Measurements from ENCODE around the gene IMPG1. TPM values are rescaled to one million over a fixed set of nuclear protein-coding genes. Genes with fewer than 3 reads are reported as not detected.
A peak's percentile ranks its signal among the peaks of the same experiment; 100 is the strongest.

The IMPG1 gene
- total and polyA plus RNA-seq, 4 donors = 0.10 to 1.7 (median 0.42) TPM

- no peaks in the 10 kb centered on the region for H3K27me3 ChIP-seq (ENCODE audit: control insufficient read depth, insufficient read depth, low read length)
- H3K4me1 ChIP-seq (ENCODE audit: control insufficient read depth, insufficient read depth, low read length) = no peaks in the 10 kb centered on the region
- H3K4me3 ChIP-seq (ENCODE audit: low read depth, low read length) = no peak overlapping the region
- H3K36me3 ChIP-seq (ENCODE audit: control insufficient read depth, insufficient read depth, low read length) = no peaks in the 10 kb centered on the region
- DNase-seq (ENCODE audit: low read depth in 4 of 6, low spot score in 6 of 6) = no peak
- WGBS (ENCODE audit: insufficient coverage) = no CpG with 5 or more reads among the region's 2 CpGs
- H3K9me3 ChIP-seq (ENCODE audit: control insufficient read depth, insufficient read depth, low read length) = no peaks in the 10 kb centered on the region
- H3K27ac ChIP-seq (ENCODE audit: low read depth, low read length) = no peak overlapping the region
Observed at GRCh38 chr6:76003686-76004085, 68.8 kb downstream of the IMPG1 start.

DNA sequence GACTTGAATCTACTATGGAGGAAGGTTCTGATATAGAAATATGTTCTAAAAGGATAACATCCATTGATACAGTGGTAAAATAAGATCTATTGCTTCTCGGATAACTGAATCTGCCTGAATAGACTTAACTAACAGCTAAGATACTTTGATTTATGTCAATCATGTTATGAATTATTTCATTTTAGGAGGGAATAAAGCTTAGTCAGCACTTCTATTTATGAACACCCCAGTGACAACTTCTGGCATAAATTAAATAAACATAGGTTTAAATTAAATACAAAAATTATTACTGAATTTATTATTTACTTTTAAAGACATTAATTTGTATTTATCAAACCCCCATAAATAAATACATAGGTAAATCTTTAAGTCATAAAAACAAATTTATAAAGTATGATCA lies 69.3 kb downstream of the IMPG1 start:
- no CpG with 5 or more reads among the region's 1 CpG for WGBS (ENCODE audit: insufficient coverage)
- DNase-seq (ENCODE audit: low read depth in 4 of 6, low spot score in 6 of 6) = no peak

GRCh38 chr6:76000629-76001028 lies 71.8 kb downstream of the IMPG1 start:
- H3K27ac ChIP-seq (ENCODE audit: low read depth, low read length) = no peak overlapping the region
- no peaks in the 10 kb centered on the region for H3K27me3 ChIP-seq (ENCODE audit: control insufficient read depth, insufficient read depth, low read length)
- WGBS (ENCODE audit: insufficient coverage) = 75% methylated on average over 2 of the region's 5 CpGs
- no peak overlapping the region for H3K4me3 ChIP-seq (ENCODE audit: low read depth, low read length)
- no peaks in the 10 kb centered on the region for H3K36me3 ChIP-seq (ENCODE audit: control insufficient read depth, insufficient read depth, low read length)
- DNase-seq (ENCODE audit: low read depth in 4 of 6, low spot score in 6 of 6) = no peak
- H3K9me3 ChIP-seq (ENCODE audit: control insufficient read depth, insufficient read depth, low read length) = no peaks in the 10 kb centered on the region
- H3K4me1 ChIP-seq (ENCODE audit: control insufficient read depth, insufficient read depth, low read length) = no peaks in the 10 kb centered on the region

More for the DNA sequence above, 69.3 kb downstream of the IMPG1 start:
- no peaks in the 10 kb centered on the region for H3K36me3 ChIP-seq (ENCODE audit: control insufficient read depth, insufficient read depth, low read length)
- no peaks in the 10 kb centered on the region for H3K27me3 ChIP-seq (ENCODE audit: control insufficient read depth, insufficient read depth, low read length)
- no peaks in the 10 kb centered on the region for H3K4me1 ChIP-seq (ENCODE audit: control insufficient read depth, insufficient read depth, low read length)
- no peak overlapping the region for H3K4me3 ChIP-seq (ENCODE audit: low read depth, low read length)
- H3K9me3 ChIP-seq (ENCODE audit: control insufficient read depth, insufficient read depth, low read length) = no peaks in the 10 kb centered on the region
- H3K27ac ChIP-seq (ENCODE audit: low read depth, low read length) = no peak overlapping the region

- H3K4me3 ChIP-seq (ENCODE audit: low read depth, low read length) = no peak overlapping the region
Observed at GRCh38 chr6:75997696-75998095, 74.8 kb downstream of the IMPG1 start.

DNA sequence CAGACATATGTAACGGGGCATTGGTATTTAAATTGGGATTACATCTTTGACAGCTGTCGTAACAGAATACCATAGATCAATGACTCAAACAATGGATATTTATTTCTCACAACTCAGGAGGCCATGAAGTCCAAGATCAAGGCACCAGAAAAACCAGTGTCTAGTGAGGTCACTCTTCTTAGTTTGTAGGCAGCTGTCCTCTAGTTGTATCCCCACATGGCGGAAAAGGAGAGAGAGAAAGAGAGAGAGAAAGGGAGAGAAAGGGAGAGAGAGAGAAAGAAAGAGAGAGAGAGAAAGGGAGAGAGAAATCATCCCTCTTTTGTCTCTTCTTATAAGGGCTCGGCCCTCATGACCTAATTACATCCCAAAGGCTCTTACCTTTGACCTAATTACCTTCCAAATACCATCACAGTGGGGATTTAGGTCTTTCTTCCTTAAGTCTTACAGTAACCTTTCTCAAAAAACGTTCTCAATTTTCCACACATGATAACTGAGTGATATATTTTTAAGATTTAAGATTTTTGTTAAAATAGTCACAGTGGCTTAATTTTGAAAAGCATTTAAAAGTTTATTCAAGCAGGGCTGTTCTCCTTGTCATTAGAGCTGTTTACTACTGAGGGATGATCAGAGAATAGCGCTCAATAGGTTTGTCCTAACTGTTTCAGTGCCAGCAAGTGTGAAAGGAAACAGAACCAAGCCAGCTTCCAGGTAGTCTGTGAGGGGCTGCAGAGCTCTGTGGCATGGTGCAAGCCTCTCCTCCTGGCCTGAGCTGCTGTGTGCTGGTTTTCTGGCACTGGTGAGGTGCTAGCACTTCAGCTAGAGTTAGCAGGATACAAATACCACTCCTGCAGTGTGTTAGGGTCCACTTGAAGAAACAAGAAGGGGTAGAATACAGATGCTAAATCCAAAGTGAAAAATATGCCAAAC lies 79.0 kb downstream of the IMPG1 start:
- no peak for DNase-seq (ENCODE audit: low read depth in 4 of 6, low spot score in 6 of 6)
- H3K36me3 ChIP-seq (ENCODE audit: control insufficient read depth, insufficient read depth, low read length) = no peaks in the 10 kb centered on the region
- 38% methylated on average over 1 of the region's 6 CpGs for WGBS (ENCODE audit: insufficient coverage)
- no peak overlapping the region for H3K27ac ChIP-seq (ENCODE audit: low read depth, low read length)
- no peaks in the 10 kb centered on the region for H3K27me3 ChIP-seq (ENCODE audit: control insufficient read depth, insufficient read depth, low read length)
- H3K4me1 ChIP-seq (ENCODE audit: control insufficient read depth, insufficient read depth, low read length) = no peaks in the 10 kb centered on the region
- H3K4me3 ChIP-seq (ENCODE audit: low read depth, low read length) = no peak overlapping the region
- H3K9me3 ChIP-seq (ENCODE audit: control insufficient read depth, insufficient read depth, low read length) = no peaks in the 10 kb centered on the region

More at GRCh38 chr6:75997696-75998095, 74.8 kb downstream of the IMPG1 start:
- Histone ChIP-seq H3K36me3 (ENCODE audit: control insufficient read depth, insufficient read depth, low read length) (no peaks in the 10 kb centered on the region), H3K27me3 (ENCODE audit: control insufficient read depth, insufficient read depth, low read length) (no peaks in the 10 kb centered on the region), H3K9me3 (ENCODE audit: control insufficient read depth, insufficient read depth, low read length) (no peaks in the 10 kb centered on the region), H3K27ac (ENCODE audit: low read depth, low read length) (no peak overlapping the region), H3K4me1 (ENCODE audit: control insufficient read depth, insufficient read depth, low read length) (no peaks in the 10 kb centered on the region)
- peak in 2 of 6 donors; percentile 49 to 70 for DNase-seq (ENCODE audit: low read depth in 4 of 6, low spot score in 6 of 6)
- WGBS (ENCODE audit: insufficient coverage) = 50% methylated on average over 2 of the region's 3 CpGs

DNA sequence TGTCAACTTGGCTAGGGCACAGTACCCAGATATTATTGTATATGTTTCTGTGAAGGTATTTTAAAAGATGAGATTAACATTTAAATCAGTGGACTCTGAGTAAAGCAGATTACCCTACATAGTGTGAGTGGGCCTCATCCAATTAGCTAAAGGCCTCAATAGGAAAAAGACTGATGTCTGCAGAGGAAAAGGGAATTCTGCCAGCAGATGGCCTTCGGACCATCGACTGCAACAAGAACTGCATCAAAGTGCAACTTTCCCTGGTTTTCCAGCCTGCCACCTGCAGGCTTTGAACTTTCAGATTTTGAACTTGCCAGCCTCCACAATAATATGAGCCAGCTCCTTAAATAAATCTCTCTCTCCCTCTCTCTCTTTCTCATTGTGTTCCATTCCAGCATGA lies 80.5 kb downstream of the IMPG1 start:
- Histone ChIP-seq H3K36me3 (ENCODE audit: control insufficient read depth, insufficient read depth, low read length) (no peaks in the 10 kb centered on the region), H3K4me3 (ENCODE audit: low read depth, low read length) (no peak overlapping the region), H3K27ac (ENCODE audit: low read depth, low read length) (no peak overlapping the region), H3K27me3 (ENCODE audit: control insufficient read depth, insufficient read depth, low read length) (no peaks in the 10 kb centered on the region), H3K4me1 (ENCODE audit: control insufficient read depth, insufficient read depth, low read length) (no peaks in the 10 kb centered on the region), H3K9me3 (ENCODE audit: control insufficient read depth, insufficient read depth, low read length) (no peaks in the 10 kb centered on the region)
- 60% methylated on average over 2 of the region's 2 CpGs for WGBS (ENCODE audit: insufficient coverage)
- no peak for DNase-seq (ENCODE audit: low read depth in 4 of 6, low spot score in 6 of 6)

DNA sequence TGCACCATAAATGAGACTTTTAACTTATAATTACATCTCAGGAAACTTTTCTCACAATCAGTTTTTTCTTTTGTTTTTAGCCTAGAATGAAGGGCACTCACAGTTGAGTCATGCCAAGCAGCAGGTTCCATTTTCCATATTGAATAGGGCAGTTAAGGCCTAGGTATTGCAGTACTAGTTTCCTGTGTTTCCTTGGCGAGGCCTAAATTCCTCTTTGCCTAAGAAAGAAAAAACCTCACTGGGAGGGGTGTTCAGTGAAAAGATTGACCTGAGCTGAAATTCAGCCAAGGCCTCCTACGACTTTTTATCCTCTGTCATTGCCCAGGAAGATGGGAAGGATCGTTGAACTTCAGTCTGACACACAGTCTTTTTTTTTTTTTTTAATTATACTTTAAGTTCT lies 85.5 kb downstream of the IMPG1 start:
- Histone ChIP-seq H3K9me3 (ENCODE audit: control insufficient read depth, insufficient read depth, low read length) (no peaks in the 10 kb centered on the region), H3K36me3 (ENCODE audit: control insufficient read depth, insufficient read depth, low read length) (no peaks in the 10 kb centered on the region), H3K4me1 (ENCODE audit: control insufficient read depth, insufficient read depth, low read length) (no peaks in the 10 kb centered on the region), H3K27me3 (ENCODE audit: control insufficient read depth, insufficient read depth, low read length) (no peaks in the 10 kb centered on the region), H3K27ac (ENCODE audit: low read depth, low read length) (no peak overlapping the region), H3K4me3 (ENCODE audit: low read depth, low read length) (no peak overlapping the region)
- no CpG with 5 or more reads among the region's 3 CpGs for WGBS (ENCODE audit: insufficient coverage)
- no peak for DNase-seq (ENCODE audit: low read depth in 4 of 6, low spot score in 6 of 6)

DNA sequence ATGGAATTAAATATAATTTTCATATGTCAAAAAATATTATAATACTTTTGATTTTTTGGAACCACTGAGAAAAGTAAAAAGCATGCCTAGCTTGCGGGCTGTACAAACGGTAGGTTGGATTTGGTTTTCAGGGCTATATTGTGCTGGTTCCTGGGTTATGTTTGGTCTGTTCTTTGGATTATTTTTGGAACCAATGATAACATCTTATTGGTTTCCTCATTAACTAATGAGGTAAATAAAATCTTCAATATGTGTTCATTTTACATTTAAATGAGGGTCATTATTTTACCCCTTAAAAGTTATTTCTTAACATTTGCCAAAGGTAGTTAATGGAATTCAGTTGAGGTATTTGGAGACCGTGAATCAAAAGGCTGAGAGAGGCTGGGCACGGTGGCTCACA lies 96.6 kb downstream of the IMPG1 start:
- Histone ChIP-seq H3K9me3 (ENCODE audit: control insufficient read depth, insufficient read depth, low read length) (no peaks in the 10 kb centered on the region), H3K27ac (ENCODE audit: low read depth, low read length) (no peak overlapping the region), H3K4me1 (ENCODE audit: control insufficient read depth, insufficient read depth, low read length) (no peaks in the 10 kb centered on the region), H3K4me3 (ENCODE audit: low read depth, low read length) (no peak overlapping the region), H3K36me3 (ENCODE audit: control insufficient read depth, insufficient read depth, low read length) (no peaks in the 10 kb centered on the region), H3K27me3 (ENCODE audit: control insufficient read depth, insufficient read depth, low read length) (no peaks in the 10 kb centered on the region)
- whole genome bisulfite sequencing (ENCODE audit: insufficient coverage) = 91% methylated on average over 2 of the region's 4 CpGs
- no peak for DNase-seq (ENCODE audit: low read depth in 4 of 6, low spot score in 6 of 6)

DNA sequence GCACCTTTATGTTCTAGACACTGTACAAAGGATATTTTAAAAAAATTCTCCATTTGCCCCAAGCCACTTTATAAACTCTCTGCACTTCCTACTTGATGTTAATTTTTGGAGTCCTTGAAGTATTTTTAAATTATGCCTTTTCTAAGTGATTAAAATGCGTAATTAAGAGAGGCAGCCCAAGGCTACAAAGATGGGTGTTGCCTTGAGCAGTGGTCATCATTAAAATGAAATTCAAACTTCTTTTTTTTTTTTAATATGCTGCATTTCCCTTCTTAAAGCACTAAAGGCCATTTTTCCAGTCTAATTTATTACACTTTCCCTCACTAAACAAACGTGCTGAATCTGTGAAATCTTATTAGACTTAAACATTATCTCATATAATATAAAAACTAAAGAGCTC lies 102.4 kb downstream of the IMPG1 start:
- Histone ChIP-seq H3K4me1 (ENCODE audit: control insufficient read depth, insufficient read depth, low read length) (no peaks in the 10 kb centered on the region), H3K9me3 (ENCODE audit: control insufficient read depth, insufficient read depth, low read length) (no peaks in the 10 kb centered on the region), H3K4me3 (ENCODE audit: low read depth, low read length) (no peak overlapping the region), H3K27ac (ENCODE audit: low read depth, low read length) (no peak overlapping the region), H3K36me3 (ENCODE audit: control insufficient read depth, insufficient read depth, low read length) (no peaks in the 10 kb centered on the region), H3K27me3 (ENCODE audit: control insufficient read depth, insufficient read depth, low read length) (no peaks in the 10 kb centered on the region)
- DNase-seq (ENCODE audit: low read depth in 4 of 6, low spot score in 6 of 6) = no peak
- no CpG with 5 or more reads among the region's 2 CpGs for WGBS (ENCODE audit: insufficient coverage)

GRCh38 chr6:75968143-75968542 lies 104.3 kb downstream of the IMPG1 start:
- no peaks in the 10 kb centered on the region for H3K4me1 ChIP-seq (ENCODE audit: control insufficient read depth, insufficient read depth, low read length)
- H3K27me3 ChIP-seq (ENCODE audit: control insufficient read depth, insufficient read depth, low read length) = no peaks in the 10 kb centered on the region
- H3K36me3 ChIP-seq (ENCODE audit: control insufficient read depth, insufficient read depth, low read length) = no peaks in the 10 kb centered on the region
- no peaks in the 10 kb centered on the region for H3K9me3 ChIP-seq (ENCODE audit: control insufficient read depth, insufficient read depth, low read length)
- no peak overlapping the region for H3K27ac ChIP-seq (ENCODE audit: low read depth, low read length)
- no peak for DNase-seq (ENCODE audit: low read depth in 4 of 6, low spot score in 6 of 6)
- H3K4me3 ChIP-seq (ENCODE audit: low read depth, low read length) = no peak overlapping the region

Data from spinal cord (tissue), 10 donors.